Measurements from ENCODE around the gene LYL1.

DNA sequence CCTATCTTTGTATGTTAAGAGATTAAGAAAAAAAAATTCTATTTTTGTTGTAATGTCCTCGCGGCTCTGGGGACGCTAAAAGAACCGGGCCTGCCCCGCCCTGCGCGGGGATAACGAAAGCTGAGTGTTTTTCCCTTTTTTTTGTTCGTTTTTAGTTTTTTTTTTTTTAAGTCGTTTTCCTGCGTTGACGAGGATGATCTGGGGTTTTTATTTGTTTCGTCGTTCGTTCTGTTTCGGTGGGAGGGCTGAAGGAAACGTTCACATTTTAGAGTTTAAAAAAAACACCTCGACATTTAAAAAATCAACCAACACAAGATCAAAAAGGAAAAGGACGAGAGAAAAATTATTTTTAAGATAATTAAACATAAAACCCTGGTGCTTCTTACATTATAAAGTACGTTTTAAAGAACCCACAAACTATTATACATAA, 5.6 kb downstream of the LYL1 start:
- TF ChIP-seq, protein P1, sequence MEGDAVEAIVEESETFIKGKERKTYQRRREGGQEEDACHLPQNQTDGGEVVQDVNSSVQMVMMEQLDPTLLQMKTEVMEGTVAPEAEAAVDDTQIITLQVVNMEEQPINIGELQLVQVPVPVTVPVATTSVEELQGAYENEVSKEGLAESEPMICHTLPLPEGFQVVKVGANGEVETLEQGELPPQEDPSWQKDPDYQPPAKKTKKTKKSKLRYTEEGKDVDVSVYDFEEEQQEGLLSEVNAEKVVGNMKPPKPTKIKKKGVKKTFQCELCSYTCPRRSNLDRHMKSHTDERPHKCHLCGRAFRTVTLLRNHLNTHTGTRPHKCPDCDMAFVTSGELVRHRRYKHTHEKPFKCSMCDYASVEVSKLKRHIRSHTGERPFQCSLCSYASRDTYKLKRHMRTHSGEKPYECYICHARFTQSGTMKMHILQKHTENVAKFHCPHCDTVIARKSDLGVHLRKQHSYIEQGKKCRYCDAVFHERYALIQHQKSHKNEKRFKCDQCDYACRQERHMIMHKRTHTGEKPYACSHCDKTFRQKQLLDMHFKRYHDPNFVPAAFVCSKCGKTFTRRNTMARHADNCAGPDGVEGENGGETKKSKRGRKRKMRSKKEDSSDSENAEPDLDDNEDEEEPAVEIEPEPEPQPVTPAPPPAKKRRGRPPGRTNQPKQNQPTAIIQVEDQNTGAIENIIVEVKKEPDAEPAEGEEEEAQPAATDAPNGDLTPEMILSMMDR (IDR thresholded peaks at IDR 0.05) = no peak
- TF ChIP-seq POLR2A (IDR thresholded peaks at IDR 0.05) = no peak

All from thyroid gland (tissue), 4 donors.